Lung (tissue), 12 donors: ENCODE results near the gene STH. TPM values are rescaled to one million over a fixed set of nuclear protein-coding genes. Genes with fewer than 3 reads are reported as not detected.

Source experiments
- ATAC-seq: fragments of 200-7000 bp; cut with Tn5 transposase; one replicate; pipeline ENCODE4 v1.9.1; 2020; ENCODE audit warnings: moderate number of reproducible peaks; ENCODE audit not compliant: insufficient read depth, low FRiP score
- DNase-seq, 3 donors: peaks; one replicate each; pipeline ENCODE4 v3.0.0-alpha.2; 2013 to 2017
- H3K27ac ChIP-seq, 2 donors: one replicate each; pipeline ENCODE4 v1.5.1; 2013; ENCODE audit warnings: mild to moderate bottlenecking in 2 of 2, moderate library complexity in 2 of 2, control low read depth in 1 of 2, inconsistent platforms in 1 of 2, low read depth in 1 of 2, low read length in 1 of 2
- H3K27me3 ChIP-seq, 3 donors: one replicate each; pipeline ENCODE4 v1.5.1; 2013; ENCODE audit warnings: low read length in 2 of 3; ENCODE audit not compliant: control insufficient read depth in 3 of 3, insufficient read depth in 3 of 3
- H3K36me3 ChIP-seq, 4 donors: one replicate each; pipeline ENCODE4 v1.5.1; 2013; ENCODE audit warnings: low read length in 4 of 4, mild to moderate bottlenecking in 1 of 4, moderate library complexity in 1 of 4; ENCODE audit not compliant: control insufficient read depth in 4 of 4, insufficient read depth in 4 of 4
- H3K4me1 ChIP-seq, 5 donors: one replicate each; pipeline ENCODE4 v1.5.1; 2013; ENCODE audit warnings: low read length in 5 of 5, mild to moderate bottlenecking in 2 of 5, moderate library complexity in 1 of 5; ENCODE audit not compliant: control insufficient read depth in 5 of 5, insufficient read depth in 5 of 5
- H3K4me3 ChIP-seq: one replicate; pipeline ENCODE4 v1.5.1; 2013; ENCODE audit warnings: mild to moderate bottlenecking, control low read depth, moderate library complexity
- H3K9ac ChIP-seq, 2 donors: one replicate each; pipeline ENCODE4 v1.5.1; 2013; ENCODE audit warnings: low read length in 2 of 2, control low read depth in 1 of 2; ENCODE audit not compliant: insufficient read depth in 1 of 2
- H3K9me3 ChIP-seq, 4 donors: one replicate each; pipeline ENCODE4 v1.5.1; 2013; ENCODE audit warnings: low read length in 3 of 4, mild to moderate bottlenecking in 1 of 4, moderate library complexity in 1 of 4; ENCODE audit not compliant: control insufficient read depth in 4 of 4, insufficient read depth in 3 of 4
- CTCF ChIP-seq: IDR thresholded peaks from 2 replicates; pipeline ENCODE4 v1.5.1; 2012; ENCODE audit warnings: mild to moderate bottlenecking; ENCODE audit errors: control extremely low read depth, extremely low read depth
- WGBS, 2 donors: extraction: QIAGEN DNeasy Blood & Tissue Kit; methylation state at CpG; one replicate each; pipeline ENCODE4 v1.1.7; 2013; 5-methylcytosine and 5-hydroxymethylcytosine counted together
- polyA plus RNA-seq, 2 donors: library from polyadenylated mRNA; stranded (reverse); fragments of 200-250 nt; gene quantifications; one replicate each; pipeline ENCODE4 v1.2.1, GENCODE V29; 2013
- total RNA-seq, 2 donors: library from RNA; depleted of rRNA in 1 of 2; stranded (reverse); fragments of >200 nt in 1 of 2; gene quantifications; one replicate each; pipeline ENCODE4 v1.2.1, GENCODE V29; 2014 to 2021
- donor health status: control.
- donor health status: control.
- donor health status: Bipolar disorder and iron deficiency.
- donor health status: healthy.
- donor health status: DM: yes; HTN: yes; CAD: no.

Gene STH
- total and polyA plus RNA-seq, 4 donors = not detected

GRCh38 chr17:45977976-45978626 lies 20.9 kb upstream of the STH start:
- Histone ChIP-seq H3K27me3 (no peaks in the 10 kb centered on the region), H3K9ac (no peak overlapping the region), H3K27ac (no peak overlapping the region), H3K4me3 (no peak overlapping the region), H3K4me1 (no peaks in the 10 kb centered on the region), H3K9me3 (no peaks in the 10 kb centered on the region), H3K36me3 (no peaks in the 10 kb centered on the region)
- no peak for TF ChIP-seq CTCF
- 82% methylated on average over 3 of the region's 3 CpGs for WGBS, 2 donors
- ATAC-seq (no peak), DNase-seq (no peak)

- no peak for DNase-seq
- no peaks in the 10 kb centered on the region for H3K9me3 ChIP-seq
- WGBS, 2 donors = 70 to 71% methylated on average over 2 of the region's 2 CpGs
- no peak overlapping the region for H3K4me3 ChIP-seq
- H3K27me3 ChIP-seq = no peaks in the 10 kb centered on the region
- ATAC-seq = no peak
- TF ChIP-seq CTCF = no peak
- H3K4me1 ChIP-seq = no peaks in the 10 kb centered on the region
- no peak overlapping the region for H3K27ac ChIP-seq
- no peaks in the 10 kb centered on the region for H3K36me3 ChIP-seq
- no peak overlapping the region for H3K9ac ChIP-seq
Measured at GRCh38 chr17:45979137-45979536, 19.9 kb upstream of the STH start.

GRCh38 chr17:45980855-45981254 lies 18.2 kb upstream of the STH start:
- H3K4me1 ChIP-seq = no peaks in the 10 kb centered on the region
- ATAC-seq (no peak), DNase-seq (no peak)
- no peaks in the 10 kb centered on the region for H3K27me3 ChIP-seq
- no peak overlapping the region for H3K4me3 ChIP-seq
- no peaks in the 10 kb centered on the region for H3K9me3 ChIP-seq
- no peaks in the 10 kb centered on the region for H3K36me3 ChIP-seq
- H3K27ac ChIP-seq = no peak overlapping the region
- TF ChIP-seq CTCF = no peak
- H3K9ac ChIP-seq = no peak overlapping the region
- WGBS, 2 donors = 89 to 90% methylated on average over 6 of the region's 6 CpGs

- TF ChIP-seq CTCF = no peak
- Histone ChIP-seq H3K27me3 (no peaks in the 10 kb centered on the region), H3K9me3 (no peaks in the 10 kb centered on the region), H3K4me3 (no peak overlapping the region), H3K27ac (no peak overlapping the region), H3K4me1 (no peaks in the 10 kb centered on the region), H3K36me3 (no peaks in the 10 kb centered on the region), H3K9ac (no peak overlapping the region)
- DNase-seq = no peak
- no peak for ATAC-seq
- 86 to 87% methylated on average over 7 of the region's 7 CpGs for WGBS, 2 donors
Measured at GRCh38 chr17:45981306-45981705, 17.7 kb upstream of the STH start.
